ENCODE results near the gene CALML6. TPM values are rescaled to one million over a fixed set of nuclear protein-coding genes. Genes with fewer than 3 reads are reported as not detected.

The CALML6 gene
- total RNA-seq, 2 experiments from 2014 or later = 0.54 to 5.1 TPM

DNA sequence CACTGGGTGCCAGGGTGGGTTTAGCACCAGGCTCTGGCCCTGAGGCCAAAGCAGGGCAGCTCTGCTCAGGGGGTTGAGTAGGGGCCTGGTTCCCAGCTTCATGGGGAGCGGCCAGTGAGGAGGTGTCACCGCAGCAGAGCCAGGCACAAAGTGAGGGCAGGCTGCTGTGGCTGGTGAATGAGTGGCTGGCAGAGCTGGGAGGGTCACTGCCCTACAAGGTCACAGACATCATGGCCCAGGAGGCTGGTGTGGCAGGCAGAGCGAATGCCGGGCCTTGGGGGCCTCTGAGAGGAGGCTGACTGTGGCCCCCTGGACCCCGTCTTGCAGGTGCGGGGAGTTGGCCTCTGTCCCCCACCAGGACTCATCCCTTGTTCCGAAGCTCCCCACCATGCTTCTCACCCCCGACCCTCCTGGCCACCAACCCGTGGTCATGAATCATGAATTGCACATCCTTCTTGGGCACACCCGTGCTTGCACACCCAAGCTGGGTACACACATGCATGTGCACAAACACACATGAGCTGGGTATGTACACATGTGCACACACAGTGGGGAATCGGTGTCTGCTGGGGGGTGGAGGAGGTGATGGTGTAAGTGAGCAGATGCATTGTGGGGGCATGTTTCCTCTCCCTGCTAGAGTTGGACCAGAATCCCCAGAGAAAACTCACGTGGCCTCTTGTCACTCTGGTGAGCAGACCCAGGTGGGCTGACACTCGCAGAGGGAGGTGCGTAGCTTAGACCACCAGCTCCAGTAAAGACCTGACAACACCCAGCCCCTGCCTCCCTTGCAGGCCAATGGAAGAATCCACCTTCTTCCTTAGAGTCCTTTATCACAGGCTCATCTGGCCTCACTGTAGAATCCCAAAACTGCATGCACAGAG, 19.4 kb upstream of the CALML6 start:
- Histone ChIP-seq H3K9me2 (ENCODE audit: insufficient read depth, low read length) (no peaks in the 10 kb centered on the region), H3K4me1 (ENCODE audit: insufficient read depth, low read length, poor library complexity, severe bottlenecking) (peaks cover 83% of the 10 kb centered on the region), H4K20me1 (ENCODE audit: insufficient read depth, low read length) (no peaks in the 10 kb centered on the region), H3K4me3 (ENCODE audit: low read depth, low read length, poor library complexity, severe bottlenecking) (peak overlapping the region; percentile 55), H3K4me2 (ENCODE audit: low read length) (peak overlapping the region; percentile 98), H3K36me3 (ENCODE audit: insufficient read depth, low read length) (no peaks in the 10 kb centered on the region), H3K9me3 (ENCODE audit: low read length) (no peaks in the 10 kb centered on the region), H2AFZ (ENCODE audit: low read length) (peak overlapping the region; percentile 16; the same call in 1 of the 2 replicates), H3K27ac (ENCODE audit: low read depth, low read length, poor library complexity, severe bottlenecking) (peak overlapping the region; percentile 81), H3K79me2 (ENCODE audit: insufficient read depth, low read depth, low read length) (peaks cover 25% of the 10 kb centered on the region; the same call in 1 of the 2 replicates)
- DNase-seq (ENCODE audit: low spot score) = peak; percentile 90
- no TSS peak for BruUV-seq (replicated peaks)
- POLR2A ChIA-PET = interaction anchor here (0.7 to 1.4 kb wide), 4 partner anchors 13 to 136 kb away, joined by 3 to 8 read pairs (median 4); no protein-coding TSS in a partner anchor
- CTCF ChIA-PET (ENCODE audit: unreplicated experiment) = interaction anchor here (2.0 kb wide), 1 partner anchor 11 kb away, joined by 8 read pairs; no protein-coding TSS in a partner anchor
- TF ChIP-seq, protein P1, sequence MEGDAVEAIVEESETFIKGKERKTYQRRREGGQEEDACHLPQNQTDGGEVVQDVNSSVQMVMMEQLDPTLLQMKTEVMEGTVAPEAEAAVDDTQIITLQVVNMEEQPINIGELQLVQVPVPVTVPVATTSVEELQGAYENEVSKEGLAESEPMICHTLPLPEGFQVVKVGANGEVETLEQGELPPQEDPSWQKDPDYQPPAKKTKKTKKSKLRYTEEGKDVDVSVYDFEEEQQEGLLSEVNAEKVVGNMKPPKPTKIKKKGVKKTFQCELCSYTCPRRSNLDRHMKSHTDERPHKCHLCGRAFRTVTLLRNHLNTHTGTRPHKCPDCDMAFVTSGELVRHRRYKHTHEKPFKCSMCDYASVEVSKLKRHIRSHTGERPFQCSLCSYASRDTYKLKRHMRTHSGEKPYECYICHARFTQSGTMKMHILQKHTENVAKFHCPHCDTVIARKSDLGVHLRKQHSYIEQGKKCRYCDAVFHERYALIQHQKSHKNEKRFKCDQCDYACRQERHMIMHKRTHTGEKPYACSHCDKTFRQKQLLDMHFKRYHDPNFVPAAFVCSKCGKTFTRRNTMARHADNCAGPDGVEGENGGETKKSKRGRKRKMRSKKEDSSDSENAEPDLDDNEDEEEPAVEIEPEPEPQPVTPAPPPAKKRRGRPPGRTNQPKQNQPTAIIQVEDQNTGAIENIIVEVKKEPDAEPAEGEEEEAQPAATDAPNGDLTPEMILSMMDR (conservative IDR thresholded peaks at IDR 0.05; ENCODE audit: low read length) = no peak
- TF ChIP-seq EZH2phosphoT487 (IDR thresholded peaks at IDR 0.05; ENCODE audit: borderline replicate concordance, low read depth, low read length) = no peak
- intact Hi-C loops (cut with micrococcal nuclease; ENCODE audit: unreplicated experiment) = loop anchor here (2.0 kb wide), 1 partner anchor 117 kb away; the partner anchor contains the start of gene NADK

DNA sequence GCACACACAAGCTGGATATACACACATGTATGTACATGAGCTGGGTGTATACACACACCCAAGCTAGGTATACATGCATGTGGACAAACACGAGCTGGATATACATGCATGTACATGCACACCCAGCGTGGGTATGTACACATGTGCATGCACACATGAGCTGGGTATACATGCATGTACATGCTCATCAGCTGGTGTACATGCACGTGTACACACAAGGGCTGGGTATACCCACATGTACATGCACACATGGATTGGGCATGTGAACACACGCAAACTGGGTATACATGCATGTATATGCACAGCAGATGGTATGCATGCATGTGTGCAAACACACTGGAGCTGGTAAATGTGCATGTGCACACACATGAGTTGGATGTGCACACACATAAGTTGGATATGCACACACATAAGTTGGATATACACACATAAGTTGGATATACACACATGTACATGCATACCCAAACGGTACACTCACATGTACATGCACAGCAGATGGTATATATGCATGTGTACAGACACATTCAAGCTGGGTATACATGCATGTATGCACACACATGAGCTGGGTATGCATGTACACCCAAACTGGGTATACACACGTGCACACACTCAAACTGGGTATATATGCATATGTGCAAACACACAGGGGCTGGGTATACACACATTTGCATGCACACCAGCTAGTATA, 16.7 kb upstream of the CALML6 start:
- BruUV-seq (replicated peaks) = no TSS peak
- Histone ChIP-seq H3K79me2 (ENCODE audit: insufficient read depth, low read depth, low read length) (peaks cover 5% of the 10 kb centered on the region; the same call in 1 of the 2 replicates), H3K9me3 (ENCODE audit: low read length) (no peaks in the 10 kb centered on the region), H3K9me2 (ENCODE audit: insufficient read depth, low read length) (no peaks in the 10 kb centered on the region), H2AFZ (ENCODE audit: low read length) (no peak overlapping the region), H3K4me3 (ENCODE audit: low read depth, low read length, poor library complexity, severe bottlenecking) (no peak overlapping the region), H3K4me2 (ENCODE audit: low read length) (no peak overlapping the region), H3K36me3 (ENCODE audit: insufficient read depth, low read length) (no peaks in the 10 kb centered on the region), H3K27ac (ENCODE audit: low read depth, low read length, poor library complexity, severe bottlenecking) (peak overlapping the region; percentile 14), H3K4me1 (ENCODE audit: insufficient read depth, low read length, poor library complexity, severe bottlenecking) (peaks cover 77% of the 10 kb centered on the region), H4K20me1 (ENCODE audit: insufficient read depth, low read length) (no peaks in the 10 kb centered on the region)
- no peak for DNase-seq (ENCODE audit: low spot score)
- TF ChIP-seq, protein P1 (conservative IDR thresholded peaks at IDR 0.05; ENCODE audit: low read length) = no peak
- no peak for TF ChIP-seq EZH2phosphoT487 (IDR thresholded peaks at IDR 0.05; ENCODE audit: borderline replicate concordance, low read depth, low read length)
- POLR2A ChIA-PET = interaction anchor here (1.0 to 1.7 kb wide), 6 partner anchors 7 to 121 kb away, joined by 3 to 5 read pairs (median 4); no protein-coding TSS in a partner anchor
- intact Hi-C loops (cut with micrococcal nuclease; ENCODE audit: unreplicated experiment) = no loop called here
- CTCF ChIA-PET (ENCODE audit: unreplicated experiment) = interaction anchor here (0.5 to 1.4 kb wide), 3 partner anchors 10 to 37 kb away, joined by 3 to 4 read pairs (median 4); no protein-coding TSS in a partner anchor

Measured in OCI-LY7 (cell line).